H1 (cell line): ENCODE measurements around the gene ACYP2. TPM values are rescaled to one million over a fixed set of nuclear protein-coding genes. Genes with fewer than 3 reads are reported as not detected.

Experiments
- JUN ChIP-seq: IDR thresholded peaks from 2 replicates; pipeline ENCODE4 v1.6.1; 2011; ENCODE audit warnings: low read depth, mild to moderate bottlenecking, improper control_type of control experiment, low read length
- MAFK ChIP-seq: IDR thresholded peaks from 2 replicates; pipeline ENCODE4 v1.6.1; 2012; ENCODE audit warnings: low read depth, mild to moderate bottlenecking, improper control_type of control experiment, low read length
- NANOG ChIP-seq: IDR thresholded peaks from 2 replicates; pipeline ENCODE4 v1.6.1; 2011; ENCODE audit warnings: low read length, low read depth, mild to moderate bottlenecking, inconsistent platforms; ENCODE audit not compliant: insufficient read depth, poor library complexity, severe bottlenecking
- polyA plus RNA-seq, 7 experiments: library from polyadenylated mRNA; depleted of rRNA in 3 of 7; stranded (reverse) in 5 of 7; unstranded in 2 of 7; fragments of >200 nt in 5 of 7; fragments of 200-250 nt in 2 of 7; gene quantifications; 1 replicate in 5 of 7; 2 replicates in 1 of 7; 4 replicates in 1 of 7; pipeline versions ENCODE4 v1.2.1 to v1.2.3, GENCODE V29; 2011 to 2013; ENCODE audit warnings: missing spikeins in 2 of 7, mixed read lengths in 2 of 7
- total RNA-seq: library from RNA; stranded (reverse); fragmentation: NEBNext Ultra II Directional; extraction: Animal tissue kit (Norgen Biotek cat#: 25700); gene quantifications from 2 replicates; pipeline ENCODE4 v1.2.1, GENCODE V29; 2021

ACYP2 gene
- total and polyA plus RNA-seq, 2 of the 8 experiments (the other 6 are each of a cell fraction or from before 2014, with no cell fraction given): 3.4 to 4.4 TPM

- TF ChIP-seq NANOG: no peak
- TF ChIP-seq JUN: no peak
- TF ChIP-seq MAFK: no peak
Measured at GRCh38 chr2:54274781-54275242, 159.4 kb downstream of the ACYP2 start (continued).
